Adrenal gland (tissue), 12 donors: ENCODE data around the gene R3HDM4. TPM values are rescaled to one million over a fixed set of nuclear protein-coding genes. Genes with fewer than 3 reads are reported as not detected.

Experiments used
- DNase-seq, 7 donors: peaks; one replicate each; pipeline ENCODE4 v3.0.0-alpha.2; 2019 to 2020
- H3K27ac ChIP-seq, 5 donors: fragments of 200-600 bp; sonication (generic) in 4 of 5; 1 replicate in 3 of 5; 2 replicates in 2 of 5; pipeline versions ENCODE4 v1.5.1 to v1.8.0; 2016 to 2020; ENCODE audit warnings: mild to moderate bottlenecking in 1 of 5
- H3K27me3 ChIP-seq: fragments of 200-600 bp; 2 replicates; pipeline ENCODE4 v1.8.0; 2021
- H3K36me3 ChIP-seq, 2 donors: fragments of 200-600 bp; replicated peaks in 1 of 2; 1 replicate in 1 of 2; 2 replicates in 1 of 2; pipeline versions ENCODE4 v1.5.1 to v1.8.0; 2018 to 2022
- H3K4me1 ChIP-seq, 2 donors: fragments of 200-600 bp; replicated peaks in 1 of 2; 1 replicate in 1 of 2; 2 replicates in 1 of 2; pipeline versions ENCODE4 v1.5.1 to v1.8.0; 2018 to 2021
- H3K4me3 ChIP-seq, 4 donors: fragments of 200-600 bp; sonication (generic) in 3 of 4; one replicate each; pipeline ENCODE4 v1.5.1; 2016 to 2018
- H3K9me3 ChIP-seq, 3 donors: fragments of 200-600 bp; sonication (generic) in 1 of 3; replicated peaks in 1 of 3; 1 replicate in 2 of 3; 2 replicates in 1 of 3; pipeline versions ENCODE4 v1.5.1 to v1.8.0; 2016 to 2021
- POLR2A ChIP-seq, 2 donors: fragments of 450-650 bp; IDR thresholded peaks; one replicate each; pipeline ENCODE4 v1.6.1; 2017; ENCODE audit warnings: antibody characterized with exemption in 2 of 2, mild to moderate bottlenecking in 2 of 2, moderate library complexity in 1 of 2
- WGBS, 4 donors: extraction: QIAGEN DNeasy Blood & Tissue Kit in 2 of 4; methylation state at CpG; one replicate each; pipeline versions ENCODE4 v1.1.5 to v1.1.7; 2013 to 2017; 5-methylcytosine and 5-hydroxymethylcytosine counted together
- intact Hi-C, 2 donors: fragments of 100-400 bp; cut with DNase I; formaldehyde crosslinking; loops; one replicate each; pipeline versions ENCODE4 v1.14.1 to v1.15.0; 2022 to 2023
- polyA plus RNA-seq, 3 donors: library from polyadenylated mRNA; stranded (reverse); fragments of 200-250 nt in 2 of 3; fragments of 350-450 nt in 1 of 3; fragmentation: Illumina TruSeq in 1 of 3; extraction: RNeasy Lipid Tissue Mini Kit (QIAGEN cat#74804) in 1 of 3; gene quantifications; one replicate each; pipeline ENCODE4 v1.2.3, GENCODE V29; 2013 to 2014
- total RNA-seq, 9 donors: library from RNA; depleted of rRNA in 4 of 9; stranded (reverse); fragments of >200 nt in 4 of 9; fragments of 120-200 nt in 1 of 9; fragmentation: NEBNext Ultra II Directional in 1 of 9; extraction: Animal tissue kit (Norgen Biotek cat#: 25700) in 1 of 9; gene quantifications; one replicate each; pipeline versions ENCODE4 v1.1.0 to v1.2.4, GENCODE V29; 2013 to 2023
- TF ChIP-seq, protein P1 (sequence below), 6 experiments: fragments of 450-650 bp in 4 of 6; fragments of 200-600 bp in 2 of 6; sonication (generic) in 1 of 6; IDR thresholded peaks; 1 replicate in 5 of 6; 2 replicates in 1 of 6; pipeline versions ENCODE4 v1.5.1 to v1.8.0; 2016 to 2021; ENCODE audit warnings: antibody characterized with exemption in 6 of 6, mild to moderate bottlenecking in 2 of 6, moderate library complexity in 1 of 6
- donor health status: healthy with polysubstance abuse.
- donor health status: Bipolar disorder and iron deficiency.
- donor health status: DM: yes; HTN: yes; CAD: no.
- donor health status: DM: no; HTN: no; CAD: no.
- donor health status: DM: no; HTN: no; CAD: no.
- donor health status: DM: yes; HTN: yes; CAD: no.

R3HDM4 gene
- total and polyA plus RNA-seq, 12 donors: 8.9 to 59.5 (median 29.6) TPM

GRCh38 chr19:869245-870177 lies 43.5 kb downstream of the R3HDM4 start:
- intact Hi-C loops: loop anchor here in 1 of 2 donors (5.0 kb wide), 1 partner anchor 113 kb away; the partner anchor contains the start of gene WDR18
- Histone ChIP-seq H3K27ac (peak overlapping the region; percentile 46 to 91 (median 70)), H3K36me3 (peaks cover 0 to 31% of the 10 kb centered on the region in 2 donors), H3K9me3 (no peaks in the 10 kb centered on the region), H3K27me3 (no peaks in the 10 kb centered on the region), H3K4me1 (peaks cover 12 to 18% of the 10 kb centered on the region in 2 donors), H3K4me3 (no peak overlapping the region)
- 50 to 60% (median 56%) methylated on average over 15 to 29 of the region's 29 CpGs for WGBS, 4 donors
- DNase-seq: peak; percentile 61 to 88 (median 79)
- no peak for TF ChIP-seq POLR2A (IDR thresholded peaks at IDR 0.05)
- TF ChIP-seq, protein P1, sequence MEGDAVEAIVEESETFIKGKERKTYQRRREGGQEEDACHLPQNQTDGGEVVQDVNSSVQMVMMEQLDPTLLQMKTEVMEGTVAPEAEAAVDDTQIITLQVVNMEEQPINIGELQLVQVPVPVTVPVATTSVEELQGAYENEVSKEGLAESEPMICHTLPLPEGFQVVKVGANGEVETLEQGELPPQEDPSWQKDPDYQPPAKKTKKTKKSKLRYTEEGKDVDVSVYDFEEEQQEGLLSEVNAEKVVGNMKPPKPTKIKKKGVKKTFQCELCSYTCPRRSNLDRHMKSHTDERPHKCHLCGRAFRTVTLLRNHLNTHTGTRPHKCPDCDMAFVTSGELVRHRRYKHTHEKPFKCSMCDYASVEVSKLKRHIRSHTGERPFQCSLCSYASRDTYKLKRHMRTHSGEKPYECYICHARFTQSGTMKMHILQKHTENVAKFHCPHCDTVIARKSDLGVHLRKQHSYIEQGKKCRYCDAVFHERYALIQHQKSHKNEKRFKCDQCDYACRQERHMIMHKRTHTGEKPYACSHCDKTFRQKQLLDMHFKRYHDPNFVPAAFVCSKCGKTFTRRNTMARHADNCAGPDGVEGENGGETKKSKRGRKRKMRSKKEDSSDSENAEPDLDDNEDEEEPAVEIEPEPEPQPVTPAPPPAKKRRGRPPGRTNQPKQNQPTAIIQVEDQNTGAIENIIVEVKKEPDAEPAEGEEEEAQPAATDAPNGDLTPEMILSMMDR (IDR thresholded peaks at IDR 0.05): no peak

- Histone ChIP-seq H3K4me3 (no peak overlapping the region), H3K36me3 (peaks cover 0 to 25% of the 10 kb centered on the region in 2 donors), H3K4me1 (peaks cover 12 to 19% of the 10 kb centered on the region in 2 donors), H3K27me3 (no peaks in the 10 kb centered on the region), H3K9me3 (no peaks in the 10 kb centered on the region), H3K27ac (peak overlapping the region in 4 of 5 donors; percentile 63 to 91 (median 78))
- intact Hi-C loops: loop anchor here in 1 of 2 donors (5.0 kb wide), 1 partner anchor 114 kb away; the partner anchor contains the start of gene WDR18
- DNase-seq: peak in 1 of 7 donors; percentile 24
- 80 to 91% (median 89%) methylated on average over 16 to 34 of the region's 34 CpGs for WGBS, 4 donors
- TF ChIP-seq, protein P1 (IDR thresholded peaks at IDR 0.05): no peak
- no peak for TF ChIP-seq POLR2A (IDR thresholded peaks at IDR 0.05)
Observed at GRCh38 chr19:868458-869244, 44.4 kb downstream of the R3HDM4 start.

DNA sequence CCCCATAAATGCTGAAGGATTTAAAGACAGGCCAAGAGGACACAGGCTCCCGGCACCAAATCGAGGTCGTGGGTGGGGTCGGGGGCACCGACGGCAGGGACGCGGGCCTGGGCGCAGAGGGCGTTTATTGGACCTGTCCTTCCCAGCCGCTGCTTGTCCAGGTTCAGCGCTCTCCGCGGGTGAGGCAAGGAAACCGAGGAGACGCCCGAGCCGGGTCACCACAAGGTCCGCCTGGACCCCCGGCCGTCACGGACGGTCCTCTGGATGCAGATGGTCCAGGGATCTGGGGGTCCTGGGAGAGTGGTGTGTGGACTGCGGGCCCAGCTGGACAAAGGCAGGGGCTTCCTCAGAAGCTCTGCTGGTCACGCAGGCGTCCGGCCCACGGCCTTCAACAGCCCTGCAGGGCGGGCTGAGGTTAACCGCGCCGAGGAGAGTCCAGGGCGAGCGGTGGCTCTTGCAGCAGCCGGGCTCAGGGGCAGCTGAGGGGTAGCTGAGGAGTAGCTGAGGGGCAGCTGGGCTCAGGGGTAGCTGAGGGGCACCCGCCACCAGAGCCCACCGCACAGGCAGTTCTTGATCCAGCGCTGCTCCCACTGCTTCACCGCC lies 45.1 kb downstream of the R3HDM4 start:
- TF ChIP-seq, protein P1 (IDR thresholded peaks at IDR 0.05): no peak
- TF ChIP-seq POLR2A (IDR thresholded peaks at IDR 0.05): no peak
- Histone ChIP-seq H3K36me3 (peaks cover 0 to 23% of the 10 kb centered on the region in 2 donors), H3K27ac (no peak overlapping the region), H3K4me3 (no peak overlapping the region), H3K9me3 (no peaks in the 10 kb centered on the region), H3K27me3 (no peaks in the 10 kb centered on the region), H3K4me1 (peaks cover 12 to 24% of the 10 kb centered on the region in 2 donors)
- WGBS, 4 donors: 92 to 94% (median 92%) methylated on average over 23 to 39 of the region's 39 CpGs
- intact Hi-C loops: loop anchor here (2.0 to 5.0 kb wide), 2 partner anchors 53 to 114 kb away; partner anchors contain the start of gene WDR18 (in 1 of the 2)
- peak in 1 of 7 donors; percentile 19 for DNase-seq
